AG20443 (cell line): ENCODE measurements around the gene FXYD7.

Experiments
- DNase-seq: peaks from one replicate; pipeline ENCODE4 v3.0.0; 2012; ENCODE audit warnings: low spot score, mixed read lengths

Gene FXYD7

GRCh38 chr19:35199481-35199880 is 56.4 kb downstream of the FXYD7 start:
- DNase-seq, result no peak

GRCh38 chr19:35202722-35203688 is 60.0 kb downstream of the FXYD7 start:
- no peak for DNase-seq
